Measurements from ENCODE around the gene EIF2B2.
A peak's percentile ranks its signal among the peaks of the same experiment; 100 is the strongest.

Gene EIF2B2

GRCh38 chr14:75002392-75003249 is at the start of gene EIF2B2:
TSS of gene EIF2B2 (plus strand) at chr14:75002921. CDS start at chr14:75002991, 70 bp downstream.
- DNase-seq = peak; percentile 95

- DNase-seq = no peak
These were observed 49.0 kb upstream of the EIF2B2 start for GRCh38 chr14:74953686-74954085.

DNA sequence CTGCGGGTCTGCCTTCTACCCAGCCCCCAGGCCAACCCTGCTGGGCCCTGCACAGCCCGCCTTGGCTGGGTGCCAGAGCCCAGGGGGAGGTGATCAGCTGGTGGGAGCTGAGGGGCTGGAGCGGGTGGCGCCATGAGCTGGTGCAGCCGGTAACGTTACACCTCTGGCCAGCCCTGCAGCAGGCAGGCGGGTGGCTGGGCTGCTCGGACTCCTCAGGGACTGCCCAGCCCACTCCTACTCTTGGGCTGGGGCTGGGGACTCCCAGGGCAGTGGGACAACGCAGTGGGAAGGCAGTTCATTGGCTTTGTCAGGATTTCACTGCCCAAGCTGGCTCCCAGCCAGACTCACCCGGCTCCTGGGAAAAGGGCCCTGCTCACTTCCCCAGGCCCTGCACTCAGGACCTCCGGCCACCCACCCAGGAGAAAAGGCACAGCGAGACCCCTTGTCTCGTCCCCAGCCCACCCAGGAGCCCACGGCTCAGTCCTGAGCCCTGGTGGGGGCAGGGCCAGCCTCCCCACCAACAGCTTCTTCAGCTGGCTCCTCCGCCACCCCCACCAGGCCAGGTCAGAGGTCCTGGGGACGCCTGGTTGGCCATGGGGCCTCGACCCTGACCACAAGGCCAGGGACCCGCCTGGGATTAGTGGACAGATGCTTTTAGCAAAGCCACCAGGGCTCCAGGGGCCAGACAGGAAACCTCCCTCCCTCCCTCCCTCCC is 48.3 kb upstream of the EIF2B2 start:
- no peak for DNase-seq

DNA sequence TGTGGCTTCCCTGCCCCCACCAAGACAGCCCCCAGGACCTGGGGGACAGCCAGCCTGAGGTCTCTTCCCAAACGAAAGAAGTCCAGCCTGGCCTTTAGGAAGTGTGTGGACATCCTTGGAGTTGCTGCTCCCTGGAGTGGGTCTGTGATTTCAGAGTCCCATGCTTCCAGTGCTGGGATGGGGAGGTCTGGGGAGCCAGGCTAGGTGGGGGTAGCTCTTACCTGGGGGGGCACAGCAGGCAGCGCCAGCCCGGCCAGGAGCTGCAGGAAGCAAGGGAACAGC is 47.8 kb upstream of the EIF2B2 start:
- DNase-seq = no peak

DNA sequence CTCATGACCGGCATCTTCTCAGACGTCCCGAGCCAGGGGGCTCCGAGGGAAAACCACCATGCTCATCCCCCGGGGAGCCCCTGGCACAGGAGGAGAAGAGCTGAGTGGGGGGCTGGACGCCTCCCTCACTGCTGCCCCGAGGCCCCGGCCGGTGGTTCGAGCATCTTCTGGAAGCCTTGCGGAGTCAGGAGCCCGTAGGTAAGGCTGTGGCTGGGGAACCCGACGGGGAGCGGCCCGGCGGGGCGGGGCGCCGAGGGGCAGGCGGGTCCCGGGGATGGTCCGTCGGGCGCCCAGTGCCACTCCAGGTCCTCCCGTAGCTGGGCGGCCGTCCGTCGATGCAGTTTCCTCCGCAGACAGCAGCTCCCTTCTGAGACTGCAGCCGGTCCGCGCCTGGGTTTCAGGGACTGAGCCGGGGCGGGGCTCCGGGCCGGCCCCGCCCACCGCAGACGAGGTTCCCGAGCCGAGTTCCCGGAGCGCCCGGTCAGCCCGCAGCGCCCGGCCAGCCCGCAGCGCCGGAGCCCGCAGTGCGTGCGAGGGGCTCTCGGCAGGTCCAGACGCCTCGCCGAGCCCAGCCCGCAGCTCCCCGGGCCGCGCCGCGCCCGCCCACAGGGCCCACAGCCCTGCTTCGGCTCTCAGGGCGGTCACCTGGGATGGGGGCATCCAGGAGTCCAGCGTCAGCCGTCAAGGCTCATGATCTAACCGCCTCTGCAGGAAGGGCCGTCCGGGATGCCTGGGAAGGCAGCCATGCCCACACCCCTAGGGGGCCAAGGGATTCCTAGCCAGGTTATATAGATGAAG is 47.3 kb upstream of the EIF2B2 start, which contains the start of gene PGF:
TSS of gene PGF (minus strand) at position 369 of the 798 bp plus-strand sequence. CDS start at position 14, 355 bp downstream.
- peak; percentile 26 for DNase-seq

DNA sequence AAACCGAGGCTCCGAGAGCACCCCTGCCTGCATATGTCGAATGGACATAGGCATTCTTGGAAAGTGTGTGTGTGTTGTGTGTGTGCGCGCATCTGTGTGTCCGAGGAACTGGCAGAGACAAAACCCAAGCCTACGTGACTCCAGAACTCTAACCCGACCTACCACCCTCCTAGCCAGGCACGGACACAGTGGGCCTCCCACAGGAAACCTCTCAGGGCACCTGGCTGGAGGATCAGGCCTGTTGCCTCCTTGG is 46.8 kb upstream of the EIF2B2 start:
- DNase-seq = no peak

- no peak for DNase-seq
These were observed 46.2 kb upstream of the EIF2B2 start for GRCh38 chr14:74956280-74957072.

DNA sequence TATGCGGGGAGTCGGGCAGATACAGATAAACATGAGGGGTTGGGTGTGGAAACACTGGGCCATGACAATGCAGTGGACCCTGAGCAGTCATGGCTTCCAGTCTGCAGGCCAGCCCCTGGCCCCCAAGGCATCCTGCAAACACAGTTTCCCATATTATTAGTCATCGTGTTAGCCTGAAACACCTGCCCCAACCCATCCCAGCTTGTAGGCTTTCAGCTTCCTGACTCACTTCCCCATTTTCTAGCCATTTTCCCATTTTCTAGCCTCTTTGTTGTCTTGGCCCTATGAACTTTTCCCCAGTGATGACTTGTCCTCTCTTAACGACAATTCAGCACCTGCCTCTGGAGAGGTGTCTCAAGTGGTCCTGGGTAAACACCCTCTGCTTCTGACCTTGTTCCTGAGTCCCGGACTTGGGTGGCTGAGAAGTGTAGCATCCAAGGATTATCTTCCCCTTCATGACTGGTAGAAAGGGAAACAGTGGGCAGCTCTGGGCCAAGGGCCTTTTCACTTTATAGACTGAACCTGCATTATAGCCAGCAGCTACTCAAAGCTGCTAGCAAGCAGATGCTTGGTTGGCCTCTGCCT is 43.0 kb upstream of the EIF2B2 start:
- no peak for DNase-seq

DNA sequence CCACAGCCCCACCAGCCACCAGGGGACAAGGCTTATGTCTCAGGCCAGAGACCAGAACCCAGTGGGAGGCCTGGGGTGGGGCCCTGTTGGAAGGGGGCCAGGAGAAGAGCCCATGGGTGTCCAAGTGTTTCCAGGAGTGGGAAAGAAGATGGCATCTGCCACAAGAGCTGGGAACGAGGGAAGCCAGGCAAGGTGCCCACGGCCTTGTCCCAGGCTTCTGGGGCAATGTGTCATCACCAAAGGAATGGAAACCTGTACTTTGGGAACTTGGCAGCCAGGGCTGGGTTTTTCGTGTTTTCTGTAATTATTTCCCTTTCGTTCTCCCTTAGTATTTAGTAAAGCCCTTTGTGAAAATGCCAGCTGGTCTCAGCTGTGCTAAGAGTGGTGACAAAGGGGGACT is 42.0 kb upstream of the EIF2B2 start:
- no peak for DNase-seq

GRCh38 chr14:74961238-74961911 is 41.3 kb upstream of the EIF2B2 start:
- no peak for DNase-seq

- DNase-seq = no peak
These were observed 40.7 kb upstream of the EIF2B2 start for GRCh38 chr14:74962046-74962445.

DNA sequence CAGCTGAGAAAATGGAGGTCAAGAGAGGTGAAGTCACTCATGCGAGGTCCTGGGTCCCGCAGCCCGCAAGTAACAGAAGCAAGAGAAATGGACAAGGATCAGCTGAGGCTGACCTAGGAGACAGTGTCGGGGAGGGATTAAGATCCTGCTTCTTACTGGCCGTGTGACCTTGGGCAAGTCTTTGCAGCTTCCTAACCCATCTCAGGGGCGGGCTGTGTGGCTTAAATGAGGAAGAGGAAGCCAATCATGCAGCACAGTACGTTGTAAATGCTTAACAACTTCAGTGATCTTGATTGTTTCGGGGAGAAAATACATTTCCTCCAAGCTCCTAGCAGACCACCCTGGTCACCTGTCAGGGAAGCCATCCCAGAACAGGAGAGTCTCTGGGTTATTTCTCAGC is 40.2 kb upstream of the EIF2B2 start:
- no peak for DNase-seq

DNA sequence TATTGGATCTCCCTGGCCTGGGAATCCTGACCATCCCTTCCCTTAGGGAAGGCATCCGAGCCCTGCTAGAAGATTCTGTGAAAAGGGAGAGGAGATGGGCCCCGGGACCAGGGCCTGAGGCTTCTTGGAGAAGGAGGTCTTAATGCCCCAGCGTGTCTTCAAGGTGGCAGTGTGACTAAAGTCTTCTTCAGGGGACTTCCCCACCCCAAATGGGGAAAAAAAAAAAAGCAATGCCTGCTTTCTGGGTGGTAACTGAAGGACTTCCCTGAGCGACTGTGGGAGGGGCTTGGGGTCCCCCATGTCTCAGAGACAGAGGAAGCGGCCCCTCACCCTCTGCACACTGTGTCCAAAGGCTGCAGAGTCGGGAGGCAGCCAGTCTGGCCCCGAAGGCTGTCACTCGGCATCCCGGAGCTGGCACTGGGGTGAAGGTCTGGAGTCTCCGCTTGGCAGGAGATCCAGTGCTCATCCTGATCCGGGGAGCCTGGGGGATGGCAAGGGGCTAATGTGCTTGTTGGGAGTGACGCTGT is 39.5 kb upstream of the EIF2B2 start:
- DNase-seq = no peak

DNA sequence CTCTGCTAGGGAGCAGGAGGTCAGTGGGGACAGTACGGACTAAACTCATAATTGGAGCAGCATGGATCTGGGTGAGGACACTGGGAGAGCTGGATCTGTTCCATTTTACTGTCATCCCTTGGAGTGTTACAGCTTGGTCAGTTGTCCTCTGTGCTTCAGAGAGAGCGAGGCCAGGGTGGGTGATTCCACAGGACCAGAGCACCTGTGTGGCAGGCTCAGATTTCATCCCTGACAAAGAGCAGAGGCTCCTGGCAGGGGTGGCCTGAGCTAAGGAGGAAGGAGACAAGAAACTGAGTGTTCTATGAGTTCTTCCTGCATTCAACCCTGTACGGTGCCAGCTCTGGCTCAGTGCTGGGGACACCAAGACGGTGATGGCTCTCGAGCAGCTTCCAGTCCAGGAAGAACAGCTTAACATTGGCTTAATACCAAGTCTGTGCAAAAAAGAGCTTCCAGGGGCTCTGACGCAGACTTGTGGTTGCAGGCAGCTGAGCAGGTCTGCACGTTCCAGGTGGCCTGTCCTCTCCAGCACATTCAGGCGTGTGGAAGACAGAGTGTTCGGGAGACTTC is 38.9 kb upstream of the EIF2B2 start:
- DNase-seq = no peak

GRCh38 chr14:74964787-74965485 is 37.8 kb upstream of the EIF2B2 start:
- no peak for DNase-seq

- no peak for DNase-seq
These were observed 37.1 kb upstream of the EIF2B2 start for GRCh38 chr14:74965486-74966153.

- DNase-seq = no peak
These were observed 33.9 kb upstream of the EIF2B2 start for GRCh38 chr14:74968811-74969210.

- DNase-seq = no peak
These were observed 29.6 kb upstream of the EIF2B2 start for GRCh38 chr14:74973003-74973653.

DNA sequence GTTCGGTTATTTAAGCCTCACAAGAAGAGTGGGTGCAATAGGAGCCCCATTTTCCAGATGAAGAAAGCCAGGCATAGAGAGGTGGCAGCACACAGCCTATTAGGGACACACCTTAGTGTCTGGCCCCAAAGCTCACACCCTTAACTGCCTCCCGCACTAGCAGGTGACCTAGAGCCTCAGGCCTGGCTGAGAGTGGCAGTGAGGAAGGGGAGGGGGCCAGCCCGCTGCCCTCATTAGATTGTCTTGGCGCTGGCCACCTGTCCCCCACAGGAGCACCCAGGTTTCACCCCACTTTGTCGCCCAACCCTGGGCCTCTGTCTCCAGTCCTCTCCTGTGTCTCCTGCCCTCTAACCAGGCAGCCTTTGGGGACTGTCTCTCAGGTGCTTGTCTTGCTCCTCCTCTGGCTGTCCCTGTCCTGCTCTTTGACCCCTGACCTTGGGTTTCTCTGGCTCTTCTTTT is 28.8 kb upstream of the EIF2B2 start:
- DNase-seq = no peak

Measured in T1000 (cell line).